ENCODE data around the gene PSPC1. TPM values are rescaled to one million over a fixed set of nuclear protein-coding genes. Genes with fewer than 3 reads are reported as not detected.

PSPC1 gene
- total RNA-seq, 6 donors from 2014 or later = 38.0 to 265 (median 69.7) TPM

DNA sequence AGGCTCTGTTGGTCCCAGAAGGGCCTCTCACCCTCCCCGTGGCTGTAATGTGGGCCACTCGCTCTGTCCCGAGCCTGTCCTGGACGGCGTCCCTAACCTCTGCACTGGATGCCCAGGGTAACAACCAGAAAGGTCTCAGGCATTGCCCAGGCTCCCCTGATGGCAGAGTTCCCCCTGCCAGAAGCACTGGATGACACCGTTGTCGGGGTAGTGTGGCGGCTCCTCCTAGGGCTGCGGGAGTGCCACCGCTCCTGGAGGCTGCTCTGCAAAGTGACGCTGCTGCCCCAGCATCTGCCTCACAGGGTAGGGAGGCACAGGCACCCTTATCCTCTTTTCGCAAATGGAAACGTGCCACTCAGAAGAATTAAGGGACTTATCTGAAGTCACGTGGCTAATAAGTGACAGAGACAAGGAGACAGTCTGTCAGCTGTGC lies 117.3 kb downstream of the PSPC1 start:
- whole genome bisulfite sequencing, 2 donors = 89 to 90% methylated on average over 4 to 14 of the region's 14 CpGs
- H3K4me3 ChIP-seq = no peak overlapping the region
- peaks cover 31 to 100% (median 85%) of the 10 kb centered on the region in 4 donors for H3K36me3 ChIP-seq
- H3K4me1 ChIP-seq = no peaks in the 10 kb centered on the region
- H3K27me3 ChIP-seq = no peaks in the 10 kb centered on the region
- DNase-seq = no peak
- H3K9me3 ChIP-seq = no peaks in the 10 kb centered on the region
- H3K27ac ChIP-seq = no peak overlapping the region
- TF ChIP-seq EP300 (IDR thresholded peaks at IDR 0.05) (no peak), POLR2A (IDR thresholded peaks at IDR 0.05) (no peak), POLR2AphosphoS5 (IDR thresholded peaks at IDR 0.05) (no peak), CTCF (IDR thresholded peaks at IDR 0.05) (no peak)
- no peak for ATAC-seq (ENCODE audit: low FRiP score in 2 of 2)

DNA sequence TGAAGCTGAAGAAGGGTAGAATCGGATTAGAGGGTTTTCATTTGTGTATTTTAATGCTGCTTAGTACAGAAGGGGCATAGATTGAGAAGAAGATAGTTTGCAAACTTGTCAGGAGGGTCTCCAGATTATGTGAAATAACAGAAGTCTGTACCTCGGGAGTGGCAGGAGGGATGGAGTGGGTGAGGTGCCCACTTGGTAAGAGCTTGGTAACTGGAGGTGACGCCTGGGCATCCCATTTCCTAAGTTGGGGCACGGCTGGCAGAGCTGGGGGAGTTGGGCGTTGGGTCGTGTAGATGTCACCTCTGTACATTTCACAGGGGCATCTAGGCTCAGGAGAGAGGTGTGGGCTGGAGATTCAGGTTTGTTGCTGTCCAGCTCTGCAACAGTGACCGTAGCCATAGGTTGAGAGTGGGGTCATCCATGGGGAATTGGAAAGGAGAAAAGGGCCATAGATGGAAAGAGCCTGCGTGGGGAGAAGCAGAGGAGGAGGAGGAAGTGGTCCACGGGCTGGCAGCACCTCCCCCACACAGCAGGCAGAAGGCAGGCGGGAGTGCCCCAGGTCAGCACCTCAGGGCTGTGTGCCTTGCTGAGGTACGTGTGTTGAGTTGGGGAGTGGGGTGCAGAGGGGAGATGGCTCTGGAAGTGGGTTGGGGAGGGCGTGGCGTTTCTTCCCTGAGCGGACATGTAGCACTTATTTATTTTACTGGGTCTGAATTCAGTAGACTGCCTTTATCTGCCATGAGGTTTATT lies 118.1 kb downstream of the PSPC1 start:
- Histone ChIP-seq H3K27me3 (no peaks in the 10 kb centered on the region), H3K9me3 (no peaks in the 10 kb centered on the region), H3K27ac (no peak overlapping the region), H3K4me3 (no peak overlapping the region), H3K4me1 (no peaks in the 10 kb centered on the region), H3K36me3 (peaks cover 28 to 100% (median 80%) of the 10 kb centered on the region in 4 donors)
- DNase-seq = no peak
- WGBS, 2 donors = 88 to 90% methylated on average over 14 of the region's 14 CpGs
- TF ChIP-seq POLR2A (IDR thresholded peaks at IDR 0.05) (no peak), CTCF (IDR thresholded peaks at IDR 0.05) (no peak), POLR2AphosphoS5 (IDR thresholded peaks at IDR 0.05) (no peak), EP300 (IDR thresholded peaks at IDR 0.05) (no peak)
- ATAC-seq (ENCODE audit: low FRiP score in 2 of 2) = peak in 1 of 2 donors; percentile 22

DNA sequence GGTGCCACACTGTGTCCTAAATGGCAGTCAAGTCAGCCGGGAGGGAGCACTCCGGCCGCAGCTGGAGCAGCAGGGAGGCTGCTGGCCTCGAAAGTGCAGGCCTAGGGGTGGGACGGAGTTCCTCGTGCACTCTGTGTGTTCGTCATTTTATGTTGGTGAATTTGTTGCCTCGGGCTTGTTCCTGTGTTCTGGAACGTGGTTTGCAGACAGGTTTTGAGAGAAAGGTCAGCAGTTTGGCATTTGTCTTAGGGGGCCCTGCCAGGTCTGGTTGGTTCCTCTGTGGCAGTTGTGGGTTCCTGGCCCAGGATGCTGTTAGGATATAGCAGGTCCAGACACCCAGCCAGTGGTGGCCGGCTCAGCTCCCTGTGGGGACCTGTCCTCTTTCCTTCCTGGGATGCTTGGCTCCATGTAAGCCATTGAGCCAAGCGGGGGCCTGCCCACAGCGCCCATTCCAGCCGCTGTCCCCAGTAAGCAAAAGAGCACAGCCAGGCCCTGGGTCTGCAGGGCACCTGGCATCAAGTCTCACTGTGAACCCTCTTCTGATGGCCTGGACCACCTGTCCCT lies 119.2 kb downstream of the PSPC1 start:
- H3K4me1 ChIP-seq = no peaks in the 10 kb centered on the region
- 92% methylated on average over 5 to 13 of the region's 13 CpGs for WGBS, 2 donors
- ATAC-seq (ENCODE audit: low FRiP score in 2 of 2) (no peak), DNase-seq (no peak)
- H3K9me3 ChIP-seq = no peaks in the 10 kb centered on the region
- TF ChIP-seq CTCF (IDR thresholded peaks at IDR 0.05) (no peak), POLR2AphosphoS5 (IDR thresholded peaks at IDR 0.05) (no peak), EP300 (IDR thresholded peaks at IDR 0.05) (no peak), POLR2A (IDR thresholded peaks at IDR 0.05) (no peak)
- H3K36me3 ChIP-seq = peaks cover 28 to 99% (median 78%) of the 10 kb centered on the region in 4 donors
- no peak overlapping the region for H3K4me3 ChIP-seq
- no peaks in the 10 kb centered on the region for H3K27me3 ChIP-seq
- H3K27ac ChIP-seq = no peak overlapping the region

GRCh38 chr13:19661561-19661960 lies 121.2 kb downstream of the PSPC1 start:
- H3K9me3 ChIP-seq = no peaks in the 10 kb centered on the region
- H3K4me3 ChIP-seq = no peak overlapping the region
- ATAC-seq (ENCODE audit: low FRiP score in 2 of 2) (no peak), DNase-seq (no peak)
- no peaks in the 10 kb centered on the region for H3K27me3 ChIP-seq
- no peak overlapping the region for H3K27ac ChIP-seq
- H3K4me1 ChIP-seq = no peaks in the 10 kb centered on the region
- H3K36me3 ChIP-seq = peaks cover 28 to 85% (median 63%) of the 10 kb centered on the region in 4 donors
- WGBS, 2 donors = 91 to 93% methylated on average over 15 of the region's 15 CpGs
- TF ChIP-seq CTCF (IDR thresholded peaks at IDR 0.05) = no peak
- TF ChIP-seq POLR2A (IDR thresholded peaks at IDR 0.05) = no peak
- no peak for TF ChIP-seq EP300 (IDR thresholded peaks at IDR 0.05)
- no peak for TF ChIP-seq POLR2AphosphoS5 (IDR thresholded peaks at IDR 0.05)
